Spleen (tissue), 11 donors: ENCODE results near the gene DNAJB1. TPM values are rescaled to one million over a fixed set of nuclear protein-coding genes. Genes with fewer than 3 reads are reported as not detected.
A peak's percentile ranks its signal among the peaks of the same experiment; 100 is the strongest.
"Not testable (repeated sequence)": the region's sequence is repeated elsewhere in the genome, so short reads cannot be mapped to it uniquely, and the experiment has no call there.

Experiments used
- DNase-seq: peaks from one replicate; pipeline ENCODE4 v3.0.0-alpha.2; 2020
- H3K27ac ChIP-seq, 8 donors: fragments of 200-600 bp; sonication (generic) in 7 of 8; 1 replicate in 4 of 8; 2 replicates in 4 of 8; pipeline versions ENCODE4 v1.5.0 to v1.8.0; 2016 to 2021; ENCODE audit warnings: inconsistent platforms in 4 of 8, mild to moderate bottlenecking in 4 of 8, moderate library complexity in 1 of 8
- H3K27me3 ChIP-seq, 7 donors: fragments of 200-600 bp; sonication (generic) in 6 of 7; replicated peaks in 1 of 7; 1 replicate in 4 of 7; 2 replicates in 3 of 7; pipeline versions ENCODE4 v1.5.0 to v1.8.0; 2016 to 2021; ENCODE audit warnings: inconsistent platforms in 3 of 7, mild to moderate bottlenecking in 1 of 7
- H3K36me3 ChIP-seq, 6 donors: fragments of 200-600 bp; sonication (generic) in 5 of 6; 1 replicate in 4 of 6; 2 replicates in 2 of 6; pipeline versions ENCODE4 v1.5.0 to v1.8.0; 2016 to 2021; ENCODE audit warnings: inconsistent platforms in 2 of 6
- H3K4me1 ChIP-seq, 6 donors: fragments of 200-600 bp; sonication (generic) in 5 of 6; 1 replicate in 3 of 6; 2 replicates in 3 of 6; pipeline versions ENCODE4 v1.5.0 to v1.8.0; 2016 to 2021; ENCODE audit warnings: inconsistent platforms in 3 of 6
- H3K4me3 ChIP-seq, 8 donors: fragments of 200-600 bp; sonication (generic) in 7 of 8; 1 replicate in 4 of 8; 2 replicates in 4 of 8; pipeline versions ENCODE4 v1.5.0 to v1.8.0; 2016 to 2021; ENCODE audit warnings: inconsistent platforms in 4 of 8, mild to moderate bottlenecking in 4 of 8, moderate library complexity in 2 of 8
- H3K9me3 ChIP-seq, 8 donors: fragments of 200-600 bp; sonication (generic) in 7 of 8; 1 replicate in 4 of 8; 2 replicates in 4 of 8; pipeline versions ENCODE4 v1.5.0 to v1.8.0; 2016 to 2021; ENCODE audit warnings: inconsistent platforms in 4 of 8
- CTCF ChIP-seq, 11 experiments: fragments of 200-600 bp in 7 of 11; fragments of 450-650 bp in 4 of 11; sonication (generic) in 4 of 11; IDR thresholded peaks in 8 of 11; conservative IDR thresholded peaks in 3 of 11; 1 replicate in 7 of 11; 2 replicates in 4 of 11; pipeline versions ENCODE4 v1.4.0 to v1.8.0; 2016 to 2021; ENCODE audit warnings: antibody characterized with exemption in 11 of 11, inconsistent platforms in 4 of 11, mild to moderate bottlenecking in 1 of 11
- POLR2A ChIP-seq, 3 donors: fragments of 450-650 bp; IDR thresholded peaks; one replicate each; pipeline ENCODE4 v1.5.1; 2017; ENCODE audit warnings: antibody characterized with exemption in 3 of 3, mild to moderate bottlenecking in 1 of 3
- POLR2AphosphoS5 ChIP-seq, 3 donors: sonication (generic); formaldehyde crosslinking; IDR thresholded peaks; one replicate each; pipeline ENCODE4 v1.5.1; 2017; ENCODE audit warnings: antibody characterized with exemption in 3 of 3
- WGBS, 5 donors: extraction: QIAGEN DNeasy Blood & Tissue Kit in 3 of 5; methylation state at CpG; one replicate each; pipeline versions ENCODE4 v1.1.5 to v1.1.7; 2013 to 2018; 5-methylcytosine and 5-hydroxymethylcytosine counted together
- intact Hi-C: fragments of 100-400 bp; cut with DNase I; formaldehyde crosslinking; loops from one replicate; pipeline ENCODE4 v1.15.0; 2023; ENCODE audit warnings: low total_unique reads
- polyA plus RNA-seq, 3 donors: library from polyadenylated mRNA; stranded (reverse); fragments of 200-250 nt; gene quantifications; one replicate each; pipeline ENCODE4 v1.2.1, GENCODE V29; 2013
- total RNA-seq, 7 donors: library from RNA; depleted of rRNA in 3 of 7; stranded (reverse); fragments of >200 nt in 3 of 7; fragmentation: NEBNext Ultra II Directional in 4 of 7; extraction: Animal tissue kit (Norgen Biotek cat#: 25700) in 4 of 7; gene quantifications; one replicate each; pipeline versions ENCODE4 v1.1.0 to v1.2.1, GENCODE V29; 2016 to 2021
- donor health status: healthy with polysubstance abuse.
- donor health status: DM: no; HTN: no; CAD: no; lungs with moderate emphysema.
- donor health status: DM: no; HTN: no; CAD: no.
- donor health status: Bipolar disorder and iron deficiency.
- donor health status: healthy.
- donor health status: DM: no; HTN: no; CAD: no.
- donor health status: DM: yes; HTN: yes; CAD: no.

Gene DNAJB1
- total and polyA plus RNA-seq, 10 donors = 12.6 to 157 (median 39.3) TPM

GRCh38 chr19:14565765-14566711, 47.8 kb upstream of the DNAJB1 start:
- WGBS, 5 donors = 86 to 92% (median 88%) methylated on average over 21 to 29 of the region's 31 CpGs
- H3K9me3 ChIP-seq = no peaks in the 10 kb centered on the region
- H3K27me3 ChIP-seq = no peaks in the 10 kb centered on the region
- TF ChIP-seq POLR2AphosphoS5 (IDR thresholded peaks at IDR 0.05) (no peak), POLR2A (IDR thresholded peaks at IDR 0.05) (no peak), CTCF (IDR thresholded peaks at IDR 0.05 in 8 of 11, conservative IDR thresholded peaks at IDR 0.05 in 3 of 11) (no peak)
- no peak for DNase-seq
- peak overlapping the region in 4 of 8 donors; percentile 22 to 50 (median 36) for H3K27ac ChIP-seq
- peaks cover 10 to 71% (median 42%) of the 10 kb centered on the region in 6 donors for H3K4me1 ChIP-seq
- H3K4me3 ChIP-seq = no peak overlapping the region
- H3K36me3 ChIP-seq = peaks cover 0 to 78% (median 32%) of the 10 kb centered on the region in 6 donors
- intact Hi-C loops = no loop called here

- no peaks in the 10 kb centered on the region for H3K9me3 ChIP-seq
- TF ChIP-seq POLR2AphosphoS5 (IDR thresholded peaks at IDR 0.05) = peak in 1 of 3 donors; percentile 53
- no peak for TF ChIP-seq POLR2A (IDR thresholded peaks at IDR 0.05)
- no peak for TF ChIP-seq CTCF (IDR thresholded peaks at IDR 0.05 in 8 of 11, conservative IDR thresholded peaks at IDR 0.05 in 3 of 11)
- H3K27ac ChIP-seq = peak overlapping the region in 1 of 8 donors; percentile 5
- no peak for DNase-seq
- 92 to 100% (median 95%) methylated on average over 4 to 22 of the region's 22 CpGs for WGBS, 5 donors
- intact Hi-C loops = no loop called here
- no peaks in the 10 kb centered on the region for H3K27me3 ChIP-seq
- peaks cover 0 to 78% (median 32%) of the 10 kb centered on the region in 6 donors for H3K36me3 ChIP-seq
- no peak overlapping the region for H3K4me3 ChIP-seq
- peaks cover 3 to 71% (median 42%) of the 10 kb centered on the region in 6 donors for H3K4me1 ChIP-seq
These were observed 47.1 kb upstream of the DNAJB1 start for GRCh38 chr19:14565298-14565679.

GRCh38 chr19:14564652-14565297, 46.6 kb upstream of the DNAJB1 start:
- intact Hi-C loops, H3K9me3 ChIP-seq, DNase-seq, H3K27me3 ChIP-seq, H3K4me3 ChIP-seq: not testable (repeated sequence)
- TF ChIP-seq POLR2AphosphoS5 (IDR thresholded peaks at IDR 0.05) = peak in 1 of 3 donors; percentile 4
- Histone ChIP-seq H3K36me3 (peaks cover 0 to 82% (median 32%) of the 10 kb centered on the region in 6 donors), H3K27ac (peak overlapping the region in 3 of 8 donors; percentile 1 to 33 (median 5)), H3K4me1 (peaks cover 7 to 71% (median 42%) of the 10 kb centered on the region in 6 donors)
- WGBS, 5 donors = 72 to 77% (median 76%) methylated on average over 21 to 22 of the region's 22 CpGs

GRCh38 chr19:14563989-14564651, 45.9 kb upstream of the DNAJB1 start:
- WGBS, 5 donors = 75 to 87% (median 81%) methylated on average over 18 to 33 of the region's 33 CpGs

More at GRCh38 chr19:14563989-14564651, 45.9 kb upstream of the DNAJB1 start:
- Histone ChIP-seq H3K9me3 (no peaks in the 10 kb centered on the region), H3K27ac (peak overlapping the region in 1 of 8 donors; percentile 33), H3K4me3 (no peak overlapping the region), H3K27me3 (no peaks in the 10 kb centered on the region), H3K4me1 (peaks cover 7 to 71% (median 42%) of the 10 kb centered on the region in 6 donors), H3K36me3 (peaks cover 0 to 75% (median 32%) of the 10 kb centered on the region in 6 donors)
- TF ChIP-seq POLR2AphosphoS5 (IDR thresholded peaks at IDR 0.05) = no peak
- TF ChIP-seq CTCF (IDR thresholded peaks at IDR 0.05 in 8 of 11, conservative IDR thresholded peaks at IDR 0.05 in 3 of 11) = no peak
- TF ChIP-seq POLR2A (IDR thresholded peaks at IDR 0.05) = no peak
- no peak for DNase-seq
- intact Hi-C loops = no loop called here
